GM21529 (cell line): ENCODE measurements around the gene FAM25G.
"Not testable (repeated sequence)": the region's sequence is repeated elsewhere in the genome, so short reads cannot be mapped to it uniquely, and the experiment has no call there.

Source experiments
- ATAC-seq: cut with Tn5 transposase; IDR thresholded peaks from one replicate; pipeline ENCODE4 v1.9.1; 2021; ENCODE audit not compliant: unreplicated experiment

FAM25G gene

GRCh38 chr10:47465216-47465917, 26.1 kb downstream of the FAM25G start:
- ATAC-seq, result not testable (repeated sequence)

DNA sequence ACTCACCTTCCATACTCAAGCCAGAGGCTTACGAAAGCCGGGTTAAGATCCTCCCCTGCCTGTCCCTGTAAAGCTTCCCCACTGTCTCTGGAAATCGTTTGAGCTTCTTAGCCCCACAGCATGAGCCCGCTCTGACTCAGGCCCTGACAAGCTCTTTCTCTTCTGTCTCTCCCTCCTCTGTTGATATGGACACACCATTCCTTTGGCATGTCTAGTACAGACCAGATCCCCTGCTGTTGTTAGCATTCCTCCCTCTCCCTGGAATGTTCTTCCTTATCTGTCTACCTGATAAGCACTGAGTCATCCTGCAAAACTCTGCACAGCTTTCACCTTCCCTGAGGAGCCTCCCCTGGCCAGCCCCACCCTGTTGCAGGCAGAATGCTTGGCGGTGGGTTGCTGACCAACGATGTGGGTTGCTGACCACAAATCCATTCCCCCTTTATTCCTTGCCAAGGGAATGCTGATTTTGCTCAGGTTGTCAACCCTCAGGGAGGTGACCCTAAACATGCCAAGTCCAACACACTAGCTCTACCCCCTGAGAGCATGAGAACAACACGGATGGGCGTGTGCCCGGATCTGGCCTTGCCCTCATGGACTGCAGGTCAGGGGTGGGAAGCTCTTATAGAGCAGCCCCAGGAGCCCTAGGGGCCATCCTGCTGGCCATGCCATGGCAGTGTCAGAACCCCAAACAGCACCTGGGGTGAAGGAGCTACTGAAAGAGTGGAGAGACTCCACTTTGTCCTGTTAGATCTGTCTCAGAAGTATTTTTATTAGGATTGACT, 28.7 kb downstream of the FAM25G start:
- ATAC-seq, result not testable (repeated sequence)

DNA sequence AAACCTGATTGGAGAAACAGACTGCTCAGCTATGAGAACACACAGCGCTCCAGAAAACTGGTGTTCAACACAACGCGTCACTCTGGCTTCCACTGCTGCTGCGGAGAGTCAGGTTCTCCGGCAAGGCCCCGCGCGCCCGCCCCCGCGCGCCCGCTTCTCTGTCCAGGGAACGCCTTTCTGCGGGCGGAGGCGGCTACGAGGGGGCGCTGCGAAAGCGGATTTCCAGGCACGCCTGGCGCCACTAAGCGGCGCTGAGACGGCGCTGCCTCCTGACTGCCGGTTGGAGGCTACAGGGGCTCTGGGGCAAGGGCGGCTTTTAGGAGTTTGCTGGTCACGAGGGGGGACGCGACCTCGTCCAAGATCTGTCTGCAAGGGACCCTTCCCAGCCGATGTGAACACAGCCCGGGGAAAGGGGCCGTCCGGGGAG, 30.2 kb downstream of the FAM25G start:
- peak; percentile 59 for ATAC-seq

DNA sequence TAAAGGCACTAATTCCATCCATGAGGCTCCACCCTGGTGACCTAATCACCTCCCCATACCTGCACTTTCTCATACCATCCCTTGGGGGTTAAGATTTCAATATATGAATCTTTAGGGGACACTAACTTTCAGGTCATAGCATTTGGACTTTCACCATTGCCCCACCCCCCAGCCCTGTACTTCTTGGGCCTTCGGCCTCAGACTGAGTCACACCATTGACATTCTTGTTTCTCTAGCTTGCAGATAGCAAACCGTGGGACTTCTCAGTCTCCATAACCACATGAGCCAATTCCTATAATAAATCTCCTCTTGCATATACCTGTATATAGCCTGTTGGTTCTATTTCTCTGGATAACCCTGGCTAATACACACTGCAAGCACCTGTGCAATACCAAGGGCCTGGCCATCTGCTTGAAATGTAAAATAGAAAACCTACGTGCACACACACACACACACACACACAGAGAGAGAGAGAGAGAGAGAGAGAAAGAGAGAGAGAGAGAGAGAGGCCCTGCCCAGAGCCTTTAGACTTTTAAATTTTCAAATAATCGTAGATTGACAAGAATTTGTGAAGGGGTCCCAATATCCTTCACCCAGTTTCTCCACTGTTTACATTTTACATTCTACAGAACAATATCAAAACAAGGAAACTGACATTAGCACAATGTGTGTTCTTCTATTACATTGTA, 32.9 kb downstream of the FAM25G start:
- no peak for ATAC-seq

DNA sequence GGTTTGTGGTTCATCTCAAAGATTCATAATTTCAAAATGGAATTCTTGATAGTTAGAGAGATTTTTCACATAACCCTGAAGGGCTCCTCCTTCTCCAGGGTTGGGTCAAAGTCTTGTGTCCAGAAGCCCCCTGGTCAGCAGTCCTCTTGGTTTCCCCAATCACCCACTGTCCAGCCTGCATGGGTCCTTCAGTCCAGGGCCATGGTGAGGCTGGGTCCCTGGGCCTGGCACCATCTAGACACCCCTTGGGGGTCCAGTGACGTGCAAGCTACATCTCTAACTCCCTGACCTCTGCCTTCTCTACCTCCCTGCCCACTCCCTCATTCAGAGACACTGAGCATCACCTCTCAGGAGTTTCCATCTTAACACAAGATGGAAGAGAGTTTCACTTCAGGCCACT, 33.7 kb downstream of the FAM25G start:
- ATAC-seq, result no peak

- ATAC-seq, result no peak
Measured at GRCh38 chr10:47457528-47457820, 34.0 kb downstream of the FAM25G start.

DNA sequence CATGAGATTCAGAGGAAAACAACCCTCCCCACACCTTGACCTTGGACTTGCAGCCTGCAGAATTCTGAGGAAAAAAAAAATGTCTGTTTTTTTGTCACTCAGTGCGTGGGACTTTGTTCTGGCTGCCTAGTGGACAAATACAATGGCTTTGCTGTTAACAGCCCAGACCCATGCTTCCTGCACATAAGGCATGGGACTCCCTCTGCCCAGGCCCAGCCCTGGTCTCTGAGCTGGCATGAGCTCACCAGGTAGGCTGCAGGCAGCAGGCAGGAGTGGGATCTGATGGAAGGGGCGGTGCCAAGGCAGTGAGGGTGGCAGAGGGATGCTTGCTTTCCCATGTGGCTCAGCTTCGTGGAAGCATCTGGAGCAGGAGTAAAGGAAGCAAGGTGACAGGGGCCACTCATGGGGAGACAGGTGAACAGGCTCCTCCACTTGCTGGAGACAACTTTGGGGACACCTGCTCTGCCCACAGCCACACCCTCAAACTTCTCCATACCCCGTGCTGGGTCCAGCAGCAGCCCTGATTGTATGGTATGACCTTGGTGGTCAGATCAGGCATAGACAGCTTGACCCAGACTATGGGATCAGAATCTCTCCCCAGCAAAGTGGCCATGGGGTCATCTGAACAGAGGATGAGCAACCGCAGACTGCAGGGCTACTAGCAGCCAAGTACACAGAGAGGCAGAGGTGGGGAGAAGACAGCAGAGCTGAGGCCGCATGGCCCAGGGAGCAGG, 34.5 kb downstream of the FAM25G start:
- no peak for ATAC-seq

DNA sequence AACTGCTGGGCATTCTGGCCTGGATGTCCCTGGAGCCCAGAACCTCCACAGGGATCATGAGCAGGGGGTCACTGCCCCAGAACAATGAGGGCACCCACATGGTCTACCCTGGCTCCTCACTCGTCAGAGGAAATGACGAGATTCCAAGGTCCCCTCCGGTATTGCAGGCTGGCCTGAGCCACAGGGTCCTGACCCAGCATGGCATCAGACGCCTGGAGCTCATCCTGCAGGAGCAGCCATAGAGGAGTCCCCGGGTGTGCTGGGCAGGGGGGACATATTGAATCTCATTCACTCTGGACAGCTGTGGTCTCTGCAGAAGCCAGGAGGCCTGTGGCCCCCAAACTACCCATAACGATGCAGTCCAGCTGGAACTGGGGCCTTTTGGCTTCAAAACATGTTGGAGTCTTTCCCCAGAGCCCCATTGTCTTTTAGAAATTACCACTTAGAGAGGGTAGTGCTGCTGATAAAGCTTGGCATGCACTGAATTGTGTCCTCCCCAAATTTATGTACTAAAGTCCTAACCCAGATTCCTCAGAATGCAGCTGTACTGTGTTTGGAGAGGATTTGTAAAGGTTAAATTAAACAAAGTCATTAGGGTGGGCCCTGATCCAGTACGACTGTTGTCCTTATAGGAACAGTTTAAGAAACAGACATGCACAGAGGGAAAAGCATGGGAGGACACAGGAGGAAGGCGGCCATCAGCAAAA, 35.3 kb downstream of the FAM25G start:
- ATAC-seq, result no peak

GRCh38 chr10:47455350-47456078, 36.0 kb downstream of the FAM25G start:
- ATAC-seq, result not testable (repeated sequence)

DNA sequence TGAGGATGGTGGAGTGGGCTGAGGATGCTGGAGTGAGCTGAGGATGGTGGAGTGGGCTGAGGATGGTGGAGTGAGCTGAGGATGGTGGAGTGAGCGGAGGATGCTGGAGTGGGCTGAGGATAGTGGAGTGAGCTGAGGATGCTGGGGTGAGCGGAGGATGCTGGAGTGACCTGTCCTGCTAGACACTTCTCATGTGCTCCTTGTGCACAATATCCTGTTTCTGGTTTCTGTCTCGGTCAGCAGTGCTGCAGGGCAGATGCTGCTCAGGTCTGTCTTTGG, 36.8 kb downstream of the FAM25G start:
- no peak for ATAC-seq

DNA sequence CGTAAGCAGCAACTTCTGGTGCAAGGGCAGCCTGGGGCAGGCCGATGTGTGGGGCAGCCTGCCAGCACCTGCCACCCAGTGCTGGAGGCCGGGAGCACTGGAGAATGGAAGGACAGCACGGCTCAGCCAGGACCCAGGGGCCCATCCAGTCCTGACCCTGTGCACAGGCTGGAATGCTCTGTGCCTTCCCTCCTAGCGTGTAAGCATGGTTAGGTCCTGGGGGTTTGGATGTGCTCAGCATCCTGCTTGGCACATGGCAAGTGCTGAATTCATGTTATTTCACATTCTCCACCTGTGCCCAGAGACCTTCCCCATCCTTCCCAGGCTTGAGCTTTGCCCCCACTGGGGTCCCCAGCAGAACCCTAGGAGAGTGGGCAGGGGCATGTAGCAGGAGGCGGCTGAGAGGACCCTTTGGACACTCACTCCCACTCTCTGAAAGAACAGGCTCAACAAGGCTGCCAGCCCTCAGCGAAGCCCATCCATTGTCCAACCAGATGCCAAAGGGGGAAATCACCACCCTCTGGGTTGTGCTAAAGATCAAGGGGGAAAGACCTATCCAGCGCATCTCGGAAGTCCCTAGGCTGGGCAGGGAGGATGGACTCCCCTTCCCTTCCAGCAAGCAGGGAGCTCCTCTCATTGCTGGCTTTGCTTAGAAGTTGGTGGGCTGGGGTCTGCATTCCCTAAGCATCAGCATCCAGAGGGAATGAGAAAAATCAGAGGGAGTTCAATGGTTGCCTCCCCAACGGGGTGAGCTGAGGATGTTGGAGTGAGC, 37.3 kb downstream of the FAM25G start:
- no peak for ATAC-seq

- no peak for ATAC-seq
Measured at GRCh38 chr10:47453141-47454007, 38.1 kb downstream of the FAM25G start.

GRCh38 chr10:47452495-47453140, 38.9 kb downstream of the FAM25G start:
- ATAC-seq, result no peak

GRCh38 chr10:47451998-47452494, 39.5 kb downstream of the FAM25G start:
- no peak for ATAC-seq

DNA sequence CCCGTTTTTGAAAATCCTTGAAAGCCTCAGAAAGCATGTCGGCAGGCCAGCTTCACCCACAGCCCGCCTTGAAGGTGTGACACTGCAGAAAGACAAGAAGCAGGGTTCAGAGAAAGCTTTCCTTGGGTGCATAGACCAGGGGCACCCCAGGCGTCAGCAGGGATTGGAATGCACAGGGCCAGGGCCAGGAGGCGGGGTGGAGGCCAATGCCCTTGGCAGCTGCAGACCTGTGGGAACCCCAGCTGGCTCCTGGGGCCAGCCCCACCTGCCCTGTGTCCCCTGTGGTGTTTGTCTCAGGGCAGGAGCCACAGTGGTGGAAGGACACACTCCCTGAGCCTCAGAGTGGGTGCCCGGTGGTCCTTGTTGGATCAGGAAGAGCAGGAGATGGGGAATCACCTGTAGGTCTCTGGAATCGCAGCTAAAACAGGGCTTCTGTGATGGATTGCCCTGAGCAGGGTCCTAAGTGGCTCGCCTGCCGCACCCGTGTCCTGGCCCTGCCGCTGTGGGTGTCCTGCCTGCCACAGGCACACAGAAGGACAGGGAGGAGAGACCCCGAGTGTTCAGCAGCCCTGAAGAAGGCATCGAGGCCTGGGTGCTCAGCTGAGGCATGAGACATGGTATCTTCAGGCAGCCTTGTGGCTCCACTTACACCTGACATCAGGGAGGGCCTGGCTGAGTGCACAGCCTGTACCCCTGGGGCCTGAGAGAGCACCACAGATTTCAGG, 40.1 kb downstream of the FAM25G start:
- no peak for ATAC-seq

- ATAC-seq, result no peak
Measured at GRCh38 chr10:47450442-47450841, 41.1 kb downstream of the FAM25G start.

DNA sequence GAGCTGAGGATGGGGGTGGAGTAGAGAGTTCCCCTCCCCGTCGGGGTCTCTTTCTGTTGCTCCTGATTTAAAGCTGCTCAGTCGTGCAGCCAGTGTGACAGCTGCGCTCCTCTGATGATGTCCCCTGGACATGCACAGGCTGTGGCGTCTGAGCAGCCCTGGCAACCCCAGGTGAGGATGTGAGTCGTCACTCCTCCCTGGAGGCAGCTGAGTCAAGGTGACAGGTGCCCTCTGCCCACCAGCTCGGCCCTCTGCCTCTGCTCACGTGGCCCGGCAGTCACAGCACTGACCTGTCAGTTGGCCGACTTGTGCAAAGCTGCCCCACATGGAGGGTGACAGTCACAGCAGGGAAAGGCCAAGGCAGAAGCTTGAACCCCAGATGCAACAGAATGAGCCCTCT, 41.5 kb downstream of the FAM25G start:
- no peak for ATAC-seq
